Measurements from ENCODE around the gene WDR89.

DNA sequence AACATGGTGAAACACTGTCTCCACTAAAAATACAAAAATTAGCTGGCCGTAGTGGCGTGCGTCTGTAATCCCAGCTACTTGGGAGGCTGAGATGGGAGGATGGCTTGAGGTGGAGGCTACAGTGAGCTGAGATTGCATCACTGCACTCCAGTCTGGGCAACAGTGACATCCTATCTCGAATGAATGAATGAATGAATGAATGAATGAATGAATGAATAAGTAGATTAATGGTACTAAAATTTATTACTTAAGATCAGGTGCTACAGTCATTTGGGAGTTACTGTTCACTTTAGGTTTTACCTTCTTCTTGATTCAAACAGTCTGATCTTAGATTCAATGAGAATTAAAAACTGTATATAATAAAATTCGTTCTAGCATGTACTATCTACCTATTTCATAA lies 31.6 kb upstream of the WDR89 start:
- TF ChIP-seq, protein P1, sequence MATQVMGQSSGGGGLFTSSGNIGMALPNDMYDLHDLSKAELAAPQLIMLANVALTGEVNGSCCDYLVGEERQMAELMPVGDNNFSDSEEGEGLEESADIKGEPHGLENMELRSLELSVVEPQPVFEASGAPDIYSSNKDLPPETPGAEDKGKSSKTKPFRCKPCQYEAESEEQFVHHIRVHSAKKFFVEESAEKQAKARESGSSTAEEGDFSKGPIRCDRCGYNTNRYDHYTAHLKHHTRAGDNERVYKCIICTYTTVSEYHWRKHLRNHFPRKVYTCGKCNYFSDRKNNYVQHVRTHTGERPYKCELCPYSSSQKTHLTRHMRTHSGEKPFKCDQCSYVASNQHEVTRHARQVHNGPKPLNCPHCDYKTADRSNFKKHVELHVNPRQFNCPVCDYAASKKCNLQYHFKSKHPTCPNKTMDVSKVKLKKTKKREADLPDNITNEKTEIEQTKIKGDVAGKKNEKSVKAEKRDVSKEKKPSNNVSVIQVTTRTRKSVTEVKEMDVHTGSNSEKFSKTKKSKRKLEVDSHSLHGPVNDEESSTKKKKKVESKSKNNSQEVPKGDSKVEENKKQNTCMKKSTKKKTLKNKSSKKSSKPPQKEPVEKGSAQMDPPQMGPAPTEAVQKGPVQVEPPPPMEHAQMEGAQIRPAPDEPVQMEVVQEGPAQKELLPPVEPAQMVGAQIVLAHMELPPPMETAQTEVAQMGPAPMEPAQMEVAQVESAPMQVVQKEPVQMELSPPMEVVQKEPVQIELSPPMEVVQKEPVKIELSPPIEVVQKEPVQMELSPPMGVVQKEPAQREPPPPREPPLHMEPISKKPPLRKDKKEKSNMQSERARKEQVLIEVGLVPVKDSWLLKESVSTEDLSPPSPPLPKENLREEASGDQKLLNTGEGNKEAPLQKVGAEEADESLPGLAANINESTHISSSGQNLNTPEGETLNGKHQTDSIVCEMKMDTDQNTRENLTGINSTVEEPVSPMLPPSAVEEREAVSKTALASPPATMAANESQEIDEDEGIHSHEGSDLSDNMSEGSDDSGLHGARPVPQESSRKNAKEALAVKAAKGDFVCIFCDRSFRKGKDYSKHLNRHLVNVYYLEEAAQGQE (IDR thresholded peaks at IDR 0.05): no peak
- TF ChIP-seq POLR2AphosphoS2 (conservative IDR thresholded peaks at IDR 0.05; ENCODE audit: low read length) (no peak), CEBPB (IDR thresholded peaks at IDR 0.05) (no peak), POLR2A (IDR thresholded peaks at IDR 0.05; ENCODE audit: low read length) (no peak), FOSB (CRISPR knock-in tag; IDR thresholded peaks at IDR 0.05) (no peak), HOXB5 (CRISPR knock-in tag; IDR thresholded peaks at IDR 0.05) (no peak), SMC3 (IDR thresholded peaks at IDR 0.05) (no peak), RFX5 (IDR thresholded peaks at IDR 0.05) (no peak), RAD21 (conservative IDR thresholded peaks at IDR 0.05 in 1 of 2, IDR thresholded peaks at IDR 0.05 in 1 of 2) (no peak), PHF8 (IDR thresholded peaks at IDR 0.05; ENCODE audit: borderline replicate concordance, low read depth) (no peak), RCOR1 (IDR thresholded peaks at IDR 0.05; ENCODE audit: low read depth, low read length) (no peak), JUNB (IDR thresholded peaks at IDR 0.05) (no peak), MYC (IDR thresholded peaks at IDR 0.05; ENCODE audit: borderline replicate concordance, low read length) (no peak)
- TF ChIP-seq, protein P2, sequence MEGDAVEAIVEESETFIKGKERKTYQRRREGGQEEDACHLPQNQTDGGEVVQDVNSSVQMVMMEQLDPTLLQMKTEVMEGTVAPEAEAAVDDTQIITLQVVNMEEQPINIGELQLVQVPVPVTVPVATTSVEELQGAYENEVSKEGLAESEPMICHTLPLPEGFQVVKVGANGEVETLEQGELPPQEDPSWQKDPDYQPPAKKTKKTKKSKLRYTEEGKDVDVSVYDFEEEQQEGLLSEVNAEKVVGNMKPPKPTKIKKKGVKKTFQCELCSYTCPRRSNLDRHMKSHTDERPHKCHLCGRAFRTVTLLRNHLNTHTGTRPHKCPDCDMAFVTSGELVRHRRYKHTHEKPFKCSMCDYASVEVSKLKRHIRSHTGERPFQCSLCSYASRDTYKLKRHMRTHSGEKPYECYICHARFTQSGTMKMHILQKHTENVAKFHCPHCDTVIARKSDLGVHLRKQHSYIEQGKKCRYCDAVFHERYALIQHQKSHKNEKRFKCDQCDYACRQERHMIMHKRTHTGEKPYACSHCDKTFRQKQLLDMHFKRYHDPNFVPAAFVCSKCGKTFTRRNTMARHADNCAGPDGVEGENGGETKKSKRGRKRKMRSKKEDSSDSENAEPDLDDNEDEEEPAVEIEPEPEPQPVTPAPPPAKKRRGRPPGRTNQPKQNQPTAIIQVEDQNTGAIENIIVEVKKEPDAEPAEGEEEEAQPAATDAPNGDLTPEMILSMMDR (IDR thresholded peaks at IDR 0.05): no peak
